Smooth muscle cell (in vitro differentiated cells): Measurements from ENCODE around the gene PRRT3. TPM values are rescaled to one million over a fixed set of nuclear protein-coding genes. Genes with fewer than 3 reads are reported as not detected.
"Not testable (repeated sequence)": the region's sequence is repeated elsewhere in the genome, so short reads cannot be mapped to it uniquely, and the experiment has no call there.

Experiments
- DNase-seq: peaks from one replicate; lab custom pipeline; 2025; ENCODE audit not compliant: unreplicated experiment; lab: John Stamatoyannopoulos, UW
- H2AFZ ChIP-seq: fragments of 200-600 bp; sonication (generic); 2 replicates; pipeline ENCODE4 v1.6.0; 2016; ENCODE audit warnings: antibody characterized with exemption, low read depth, mild to moderate bottlenecking
- H3F3A ChIP-seq: fragments of 200-600 bp; sonication (generic); 2 replicates; pipeline ENCODE4 v1.6.0; 2017; ENCODE audit warnings: antibody characterized with exemption, low read depth
- H3K27ac ChIP-seq: fragments of 200-600 bp; sonication (generic); 2 replicates; pipeline ENCODE4 v1.5.1; 2016; ENCODE audit warnings: low read depth, mild to moderate bottlenecking
- H3K27me3 ChIP-seq: fragments of 200-600 bp; sonication (generic); 2 replicates; pipeline ENCODE4 v1.6.1; 2016; ENCODE audit warnings: low read depth, mild to moderate bottlenecking
- H3K36me3 ChIP-seq: fragments of 200-600 bp; sonication (generic); 2 replicates; pipeline ENCODE4 v1.5.1; 2016; ENCODE audit warnings: low read depth
- H3K4me1 ChIP-seq: fragments of 200-600 bp; sonication (generic); 2 replicates; pipeline ENCODE4 v1.5.1; 2016; ENCODE audit warnings: low read depth
- H3K4me2 ChIP-seq: fragments of 200-600 bp; sonication (generic); 2 replicates; pipeline ENCODE4 v1.6.0; 2016; ENCODE audit warnings: mild to moderate bottlenecking
- H3K4me3 ChIP-seq: fragments of 200-600 bp; sonication (generic); 2 replicates; pipeline ENCODE4 v1.5.1; 2016; ENCODE audit warnings: mild to moderate bottlenecking
- H3K79me2 ChIP-seq: fragments of 200-600 bp; sonication (generic); 2 replicates; pipeline ENCODE4 v1.6.0; 2016; ENCODE audit warnings: low read depth, mild to moderate bottlenecking
- H3K9ac ChIP-seq: fragments of 200-600 bp; sonication (generic); 2 replicates; pipeline ENCODE4 v1.6.0; 2016; ENCODE audit warnings: low read depth
- H3K9me3 ChIP-seq: fragments of 200-600 bp; sonication (generic); replicated peaks from 2 replicates; pipeline ENCODE4 v1.5.1; 2016; ENCODE audit warnings: low read depth
- H4K20me1 ChIP-seq: fragments of 200-600 bp; sonication (generic); 2 replicates; pipeline ENCODE4 v1.6.0; 2016; ENCODE audit warnings: low read depth
- CTCF ChIP-seq: fragments of 200-600 bp; sonication (generic); IDR thresholded peaks from 2 replicates; pipeline ENCODE4 v1.5.1; 2017; ENCODE audit warnings: borderline replicate concordance, mild to moderate bottlenecking, antibody characterized with exemption; ENCODE audit not compliant: insufficient read depth, poor library complexity, severe bottlenecking
- WGBS: methylation state at CpG from one replicate; pipeline ENCODE4 v1.1.7; 2016; ENCODE audit warnings: low lambda C conversion rate; 5-methylcytosine and 5-hydroxymethylcytosine counted together
- polyA plus RNA-seq: library from polyadenylated mRNA; unstranded; fragments of >200 nt; fragmentation: Nextera tagmentation; extraction: Ambion mirVana; gene quantifications from 2 replicates; pipeline ENCODE4 v1.2.1, GENCODE V29; 2016
- total RNA-seq: library from RNA; depleted of rRNA; stranded (reverse); fragments of >200 nt; gene quantifications from 2 replicates; pipeline ENCODE4 v1.2.3, GENCODE V29; 2014

The PRRT3 gene
- total and polyA plus RNA-seq, 2 experiments from 2014 or later: 1.3 to 2.4 TPM

DNA sequence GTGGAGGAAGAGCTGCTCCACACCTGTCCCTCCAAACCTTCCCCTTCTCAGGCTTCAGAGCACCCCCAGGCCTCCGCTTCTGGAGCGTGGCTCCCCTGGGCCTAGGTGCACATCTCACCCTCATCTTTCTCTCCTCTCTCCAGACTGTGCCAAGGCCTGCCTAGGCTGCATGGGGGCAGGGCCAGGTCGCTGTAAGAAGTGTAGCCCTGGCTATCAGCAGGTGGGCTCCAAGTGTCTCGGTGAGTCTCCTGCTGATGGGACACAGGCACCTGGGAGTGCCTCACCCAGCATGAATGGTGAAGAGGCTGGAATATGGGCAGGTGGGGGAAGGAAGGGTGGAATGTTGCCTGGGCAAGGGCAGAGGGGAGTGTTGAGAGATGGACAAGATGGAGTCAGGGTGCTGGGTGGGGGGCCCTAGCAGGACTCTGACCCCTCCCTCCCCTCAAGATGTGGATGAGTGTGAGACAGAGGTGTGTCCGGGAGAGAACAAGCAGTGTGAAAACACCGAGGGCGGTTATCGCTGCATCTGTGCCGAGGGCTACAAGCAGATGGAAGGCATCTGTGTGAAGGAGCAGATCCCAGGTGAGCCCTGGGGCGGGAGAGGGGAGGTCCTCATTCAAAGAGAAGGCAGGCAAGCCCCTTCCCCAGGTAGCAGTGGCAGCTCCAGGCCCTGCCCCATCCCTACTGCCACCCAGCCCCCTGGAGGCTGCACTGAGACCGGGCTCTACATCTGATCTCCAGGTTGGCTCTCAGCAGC, 9.1 kb downstream of the PRRT3 start:
- no peak overlapping the region for H2AFZ ChIP-seq
- no peaks in the 10 kb centered on the region for H3K79me2 ChIP-seq
- 92% methylated on average over 11 of the region's 11 CpGs for WGBS
- H3K4me3 ChIP-seq: no peak overlapping the region
- no peaks in the 10 kb centered on the region for H3K36me3 ChIP-seq
- no peak for DNase-seq
- H3K9me3 ChIP-seq: no peaks in the 10 kb centered on the region
- H3K9ac ChIP-seq: no peak overlapping the region
- no peaks in the 10 kb centered on the region for H4K20me1 ChIP-seq
- H3K27me3 ChIP-seq: no peaks in the 10 kb centered on the region
- peaks cover 12% of the 10 kb centered on the region for H3F3A ChIP-seq
- H3K4me2 ChIP-seq: no peak overlapping the region
- H3K4me1 ChIP-seq: peaks cover 6% of the 10 kb centered on the region
- no peak overlapping the region for H3K27ac ChIP-seq
- no peak for TF ChIP-seq CTCF

DNA sequence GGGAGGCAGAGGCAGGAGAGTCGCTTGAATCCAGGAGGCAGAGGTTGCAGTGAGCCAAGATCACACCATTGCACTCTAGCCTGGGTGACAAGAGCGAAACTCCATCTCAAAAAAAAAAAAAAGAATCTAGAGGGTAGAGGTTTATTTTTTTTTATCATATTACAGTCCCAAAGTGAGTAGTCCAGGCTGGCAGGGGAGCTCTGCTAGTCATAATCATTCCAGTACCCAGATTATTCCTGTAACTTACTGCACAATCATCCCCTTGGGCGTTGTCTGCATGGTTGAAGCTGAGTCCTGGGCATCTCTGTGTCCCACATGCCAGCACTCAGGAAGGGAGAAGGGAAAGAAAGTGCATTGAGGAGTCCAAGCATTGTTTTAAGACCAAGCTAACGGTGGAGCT, 10.0 kb downstream of the PRRT3 start:
- H3K79me2 ChIP-seq: no peaks in the 10 kb centered on the region
- H2AFZ ChIP-seq: no peak overlapping the region
- DNase-seq: no peak
- no peaks in the 10 kb centered on the region for H3K4me1 ChIP-seq
- H3K36me3 ChIP-seq: no peaks in the 10 kb centered on the region
- no peak for TF ChIP-seq CTCF
- peaks cover 12% of the 10 kb centered on the region for H3F3A ChIP-seq
- 84% methylated on average over 4 of the region's 4 CpGs for WGBS
- H3K27me3 ChIP-seq: no peaks in the 10 kb centered on the region
- no peaks in the 10 kb centered on the region for H3K9me3 ChIP-seq
- H3K4me3 ChIP-seq: no peak overlapping the region
- no peaks in the 10 kb centered on the region for H4K20me1 ChIP-seq
- H3K27ac ChIP-seq: no peak overlapping the region
- H3K4me2 ChIP-seq: no peak overlapping the region
- no peak overlapping the region for H3K9ac ChIP-seq

DNA sequence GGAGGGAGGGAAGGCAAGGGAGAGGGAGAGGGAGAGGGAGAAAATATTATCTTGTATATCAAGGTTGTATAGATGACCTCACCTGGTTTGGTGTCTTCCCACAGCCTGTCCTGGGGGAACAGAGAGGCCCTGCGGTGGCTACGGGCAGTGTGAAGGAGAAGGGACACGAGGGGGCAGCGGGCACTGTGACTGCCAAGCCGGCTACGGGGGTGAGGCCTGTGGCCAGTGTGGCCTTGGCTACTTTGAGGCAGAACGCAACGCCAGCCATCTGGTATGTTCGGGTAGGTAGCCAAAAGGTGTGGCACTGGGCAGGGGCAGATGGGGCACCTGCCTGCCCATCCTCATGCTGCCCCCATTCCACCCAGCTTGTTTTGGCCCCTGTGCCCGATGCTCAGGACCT, 11.5 kb downstream of the PRRT3 start:
- H2AFZ ChIP-seq: no peak overlapping the region
- no peaks in the 10 kb centered on the region for H3K9me3 ChIP-seq
- TF ChIP-seq CTCF: no peak
- no peak overlapping the region for H3K4me3 ChIP-seq
- no peak overlapping the region for H3K27ac ChIP-seq
- no peaks in the 10 kb centered on the region for H3K27me3 ChIP-seq
- no peak overlapping the region for H3K4me2 ChIP-seq
- no peaks in the 10 kb centered on the region for H3K79me2 ChIP-seq
- peaks cover 9% of the 10 kb centered on the region for H3F3A ChIP-seq
- no peaks in the 10 kb centered on the region for H4K20me1 ChIP-seq
- H3K9ac ChIP-seq: no peak overlapping the region
- 100% methylated on average over 10 of the region's 10 CpGs for WGBS
- H3K36me3 ChIP-seq: no peaks in the 10 kb centered on the region
- no peaks in the 10 kb centered on the region for H3K4me1 ChIP-seq
- DNase-seq: no peak

DNA sequence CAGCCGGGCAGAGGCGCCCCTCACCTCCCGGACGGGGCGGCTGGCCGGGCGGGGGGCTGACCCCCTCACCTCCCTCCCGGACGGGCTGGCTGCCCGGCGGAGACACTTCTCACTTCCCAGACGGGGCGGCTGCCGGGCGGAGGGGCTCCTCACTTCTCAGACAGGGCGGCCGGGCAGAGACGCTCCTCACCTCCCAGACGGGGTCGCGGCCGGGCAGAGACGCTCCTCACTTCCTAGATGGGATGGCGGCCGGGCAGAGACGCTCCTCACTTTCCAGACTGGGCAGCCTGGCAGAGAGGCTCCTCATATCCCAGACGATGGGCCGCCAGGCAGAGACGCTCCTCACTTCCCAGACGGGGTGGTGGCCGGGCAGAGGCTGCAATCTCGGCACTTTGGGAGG, 12.3 kb downstream of the PRRT3 start:
- not testable (repeated sequence) for H4K20me1 ChIP-seq, H3K4me3 ChIP-seq, H3K27me3 ChIP-seq, H3F3A ChIP-seq, H3K79me2 ChIP-seq, H2AFZ ChIP-seq, H3K36me3 ChIP-seq, H3K27ac ChIP-seq, DNase-seq, H3K4me1 ChIP-seq, H3K4me2 ChIP-seq, H3K9me3 ChIP-seq, H3K9ac ChIP-seq
- over 99% methylated on average over 32 of the region's 32 CpGs for WGBS
